ENCODE data around the gene NFRKB.

DNA sequence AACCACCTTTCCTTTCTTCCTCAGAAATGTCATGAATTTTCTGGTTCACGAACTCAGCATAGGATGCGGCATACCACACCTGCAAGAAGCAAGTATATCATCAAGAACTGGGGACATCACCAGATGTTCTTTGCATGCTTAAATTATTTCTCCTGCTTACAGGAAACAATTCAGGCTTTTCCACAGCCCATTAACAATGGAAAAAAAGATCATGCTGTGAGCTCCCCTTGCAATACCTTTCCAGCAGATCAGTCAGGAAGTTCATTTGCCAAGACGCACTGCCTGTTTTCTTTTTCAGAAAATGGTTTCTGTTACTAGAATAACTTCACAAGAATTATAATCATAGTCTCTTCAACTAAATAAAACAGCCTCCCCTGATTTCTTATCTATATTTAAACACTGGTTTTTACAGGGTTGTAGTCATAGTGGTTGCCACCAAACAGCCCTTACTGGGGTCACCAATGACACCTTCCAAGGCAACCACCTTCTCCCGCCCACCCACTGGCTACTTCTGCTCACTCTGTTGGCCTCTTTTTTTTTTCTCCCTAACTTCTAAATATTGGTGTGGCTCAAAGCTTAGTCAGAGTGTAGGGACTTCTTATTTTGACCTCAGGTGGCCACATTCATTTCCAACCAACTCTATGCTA lies 42.3 kb upstream of the NFRKB start:
- TF ChIP-seq ZFP3 (CRISPR knock-in tag; IDR thresholded peaks at IDR 0.05) (no peak), ZNF565 (CRISPR knock-in tag; conservative IDR thresholded peaks at IDR 0.05; ENCODE audit: low read depth) (no peak), OSR1 (CRISPR knock-in tag; IDR thresholded peaks at IDR 0.05) (no peak), TOX (CRISPR knock-in tag; IDR thresholded peaks at IDR 0.05; ENCODE audit: borderline replicate concordance) (no peak), RARB (CRISPR knock-in tag; IDR thresholded peaks at IDR 0.05) (no peak), SNAI2 (CRISPR knock-in tag; IDR thresholded peaks at IDR 0.05) (no peak), GLIS3 (CRISPR knock-in tag; IDR thresholded peaks at IDR 0.05) (no peak), ZNF70 (CRISPR knock-in tag; IDR thresholded peaks at IDR 0.05) (no peak), ARNTL (CRISPR knock-in tag; IDR thresholded peaks at IDR 0.05; ENCODE audit: borderline replicate concordance, low read depth) (no peak), ISL1 (CRISPR knock-in tag; IDR thresholded peaks at IDR 0.05) (no peak), BACH2 (CRISPR knock-in tag; IDR thresholded peaks at IDR 0.05; ENCODE audit: borderline replicate concordance) (no peak)
- TF ChIP-seq, protein P1, sequence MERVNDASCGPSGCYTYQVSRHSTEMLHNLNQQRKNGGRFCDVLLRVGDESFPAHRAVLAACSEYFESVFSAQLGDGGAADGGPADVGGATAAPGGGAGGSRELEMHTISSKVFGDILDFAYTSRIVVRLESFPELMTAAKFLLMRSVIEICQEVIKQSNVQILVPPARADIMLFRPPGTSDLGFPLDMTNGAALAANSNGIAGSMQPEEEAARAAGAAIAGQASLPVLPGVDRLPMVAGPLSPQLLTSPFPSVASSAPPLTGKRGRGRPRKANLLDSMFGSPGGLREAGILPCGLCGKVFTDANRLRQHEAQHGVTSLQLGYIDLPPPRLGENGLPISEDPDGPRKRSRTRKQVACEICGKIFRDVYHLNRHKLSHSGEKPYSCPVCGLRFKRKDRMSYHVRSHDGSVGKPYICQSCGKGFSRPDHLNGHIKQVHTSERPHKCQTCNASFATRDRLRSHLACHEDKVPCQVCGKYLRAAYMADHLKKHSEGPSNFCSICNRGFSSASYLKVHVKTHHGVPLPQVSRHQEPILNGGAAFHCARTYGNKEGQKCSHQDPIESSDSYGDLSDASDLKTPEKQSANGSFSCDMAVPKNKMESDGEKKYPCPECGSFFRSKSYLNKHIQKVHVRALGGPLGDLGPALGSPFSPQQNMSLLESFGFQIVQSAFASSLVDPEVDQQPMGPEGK (CRISPR knock-in tag; IDR thresholded peaks at IDR 0.05; ENCODE audit: borderline replicate concordance) = no peak
- TF ChIP-seq, protein P2, sequence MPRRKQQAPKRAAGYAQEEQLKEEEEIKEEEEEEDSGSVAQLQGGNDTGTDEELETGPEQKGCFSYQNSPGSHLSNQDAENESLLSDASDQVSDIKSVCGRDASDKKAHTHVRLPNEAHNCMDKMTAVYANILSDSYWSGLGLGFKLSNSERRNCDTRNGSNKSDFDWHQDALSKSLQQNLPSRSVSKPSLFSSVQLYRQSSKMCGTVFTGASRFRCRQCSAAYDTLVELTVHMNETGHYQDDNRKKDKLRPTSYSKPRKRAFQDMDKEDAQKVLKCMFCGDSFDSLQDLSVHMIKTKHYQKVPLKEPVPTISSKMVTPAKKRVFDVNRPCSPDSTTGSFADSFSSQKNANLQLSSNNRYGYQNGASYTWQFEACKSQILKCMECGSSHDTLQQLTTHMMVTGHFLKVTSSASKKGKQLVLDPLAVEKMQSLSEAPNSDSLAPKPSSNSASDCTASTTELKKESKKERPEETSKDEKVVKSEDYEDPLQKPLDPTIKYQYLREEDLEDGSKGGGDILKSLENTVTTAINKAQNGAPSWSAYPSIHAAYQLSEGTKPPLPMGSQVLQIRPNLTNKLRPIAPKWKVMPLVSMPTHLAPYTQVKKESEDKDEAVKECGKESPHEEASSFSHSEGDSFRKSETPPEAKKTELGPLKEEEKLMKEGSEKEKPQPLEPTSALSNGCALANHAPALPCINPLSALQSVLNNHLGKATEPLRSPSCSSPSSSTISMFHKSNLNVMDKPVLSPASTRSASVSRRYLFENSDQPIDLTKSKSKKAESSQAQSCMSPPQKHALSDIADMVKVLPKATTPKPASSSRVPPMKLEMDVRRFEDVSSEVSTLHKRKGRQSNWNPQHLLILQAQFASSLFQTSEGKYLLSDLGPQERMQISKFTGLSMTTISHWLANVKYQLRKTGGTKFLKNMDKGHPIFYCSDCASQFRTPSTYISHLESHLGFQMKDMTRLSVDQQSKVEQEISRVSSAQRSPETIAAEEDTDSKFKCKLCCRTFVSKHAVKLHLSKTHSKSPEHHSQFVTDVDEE (CRISPR knock-in tag; IDR thresholded peaks at IDR 0.05) = no peak
- TF ChIP-seq, protein P3, sequence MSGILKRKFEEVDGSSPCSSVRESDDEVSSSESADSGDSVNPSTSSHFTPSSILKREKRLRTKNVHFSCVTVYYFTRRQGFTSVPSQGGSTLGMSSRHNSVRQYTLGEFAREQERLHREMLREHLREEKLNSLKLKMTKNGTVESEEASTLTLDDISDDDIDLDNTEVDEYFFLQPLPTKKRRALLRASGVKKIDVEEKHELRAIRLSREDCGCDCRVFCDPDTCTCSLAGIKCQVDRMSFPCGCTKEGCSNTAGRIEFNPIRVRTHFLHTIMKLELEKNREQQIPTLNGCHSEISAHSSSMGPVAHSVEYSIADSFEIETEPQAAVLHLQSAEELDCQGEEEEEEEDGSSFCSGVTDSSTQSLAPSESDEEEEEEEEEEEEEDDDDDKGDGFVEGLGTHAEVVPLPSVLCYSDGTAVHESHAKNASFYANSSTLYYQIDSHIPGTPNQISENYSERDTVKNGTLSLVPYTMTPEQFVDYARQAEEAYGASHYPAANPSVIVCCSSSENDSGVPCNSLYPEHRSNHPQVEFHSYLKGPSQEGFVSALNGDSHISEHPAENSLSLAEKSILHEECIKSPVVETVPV (CRISPR knock-in tag; IDR thresholded peaks at IDR 0.05) = no peak

All from SK-N-SH treated with all-trans-retinoic acid at 6 μM for 48 hours (cell line).